ENCODE measurements around the gene KLK3.
"Not testable (repeated sequence)": the region's sequence is repeated elsewhere in the genome, so short reads cannot be mapped to it uniquely, and the experiment has no call there.

Gene KLK3

GRCh38 chr19:50870417-50871089, 15.8 kb downstream of the KLK3 start:
- DNase-seq: peak; percentile 35 to 50

DNA sequence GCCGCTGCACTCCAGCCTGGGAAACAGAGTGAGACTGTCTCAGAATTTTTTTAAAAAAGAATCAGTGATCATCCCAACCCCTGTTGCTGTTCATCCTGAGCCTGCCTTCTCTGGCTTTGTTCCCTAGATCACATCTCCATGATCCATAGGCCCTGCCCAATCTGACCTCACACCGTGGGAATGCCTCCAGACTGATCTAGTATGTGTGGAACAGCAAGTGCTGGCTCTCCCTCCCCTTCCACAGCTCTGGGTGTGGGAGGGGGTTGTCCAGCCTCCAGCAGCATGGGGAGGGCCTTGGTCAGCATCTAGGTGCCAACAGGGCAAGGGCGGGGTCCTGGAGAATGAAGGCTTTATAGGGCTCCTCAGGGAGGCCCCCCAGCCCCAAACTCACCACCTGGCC, 18.3 kb downstream of the KLK3 start, which contains the start of gene KLK2:
Gene KLK2 (plus strand): TSS at position 384 of the 400 bp plus-strand sequence. CDS start 35 bp downstream, outside the sequence.
- DNase-seq: no peak

DNA sequence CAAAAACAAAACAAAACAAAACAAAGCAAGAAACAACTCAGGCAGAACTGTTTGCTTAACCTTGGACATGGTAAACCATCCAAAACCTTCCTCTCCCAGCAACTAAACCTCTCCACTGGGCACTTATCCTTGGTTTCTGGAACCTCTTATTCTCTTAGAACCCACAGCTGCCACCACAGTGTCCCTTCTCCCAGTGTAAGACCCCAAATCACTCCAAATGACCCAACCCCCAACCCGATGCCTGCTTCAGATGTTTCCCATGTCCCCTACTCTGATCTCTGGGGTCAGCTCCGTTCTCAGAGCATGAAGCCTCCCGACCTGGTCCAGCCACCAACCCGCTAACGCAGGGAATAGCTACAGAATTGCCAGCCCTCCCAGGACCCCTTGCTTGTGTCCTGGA, 19.5 kb downstream of the KLK3 start:
- no peak for DNase-seq

DNA sequence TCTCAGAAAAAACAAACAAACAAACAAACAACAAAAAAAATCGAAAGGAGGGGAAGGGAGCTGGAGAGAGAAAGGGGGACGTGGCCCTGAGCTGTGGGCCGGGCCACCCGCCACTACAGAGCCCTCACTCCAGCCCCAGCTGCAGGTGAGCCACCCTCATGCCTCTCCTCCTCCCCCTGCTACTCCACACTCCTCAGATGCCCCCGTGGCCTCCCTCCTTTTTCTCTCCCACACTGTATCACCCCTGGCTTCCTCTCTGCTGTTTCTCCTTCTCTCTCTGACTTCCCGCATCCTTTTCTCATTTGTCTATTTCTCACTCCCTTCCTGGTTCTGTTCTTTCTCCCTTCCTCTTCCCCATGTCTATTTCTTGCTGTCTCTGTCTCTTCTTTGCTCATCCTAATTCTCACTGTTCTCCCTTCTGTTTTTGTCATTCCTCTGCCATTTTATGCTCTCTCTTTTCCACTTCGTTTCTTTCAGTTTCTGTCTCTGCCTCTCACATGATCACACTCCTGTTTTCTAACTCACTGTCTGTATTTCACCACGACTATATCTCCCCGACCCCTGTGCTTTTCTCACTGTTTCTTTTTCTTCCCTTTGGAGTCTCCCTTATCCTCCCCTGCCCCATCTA, 21.2 kb downstream of the KLK3 start:
- no peak for DNase-seq

- DNase-seq: no peak
Observed at GRCh38 chr19:50876456-50876855, 21.7 kb downstream of the KLK3 start.

GRCh38 chr19:50877338-50877737, 22.6 kb downstream of the KLK3 start:
- DNase-seq: no peak

DNA sequence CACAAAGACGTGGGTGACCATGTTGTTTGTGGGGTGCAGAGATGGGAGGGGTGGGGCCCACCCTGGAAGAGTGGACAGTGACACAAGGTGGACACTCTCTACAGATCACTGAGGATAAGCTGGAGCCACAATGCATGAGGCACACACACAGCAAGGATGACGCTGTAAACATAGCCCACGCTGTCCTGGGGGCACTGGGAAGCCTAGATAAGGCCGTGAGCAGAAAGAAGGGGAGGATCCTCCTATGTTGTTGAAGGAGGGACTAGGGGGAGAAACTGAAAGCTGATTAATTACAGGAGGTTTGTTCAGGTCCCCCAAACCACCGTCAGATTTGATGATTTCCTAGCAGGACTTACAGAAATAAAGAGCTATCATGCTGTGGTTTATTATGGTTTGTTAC, 24.1 kb downstream of the KLK3 start:
- DNase-seq: no peak

DNA sequence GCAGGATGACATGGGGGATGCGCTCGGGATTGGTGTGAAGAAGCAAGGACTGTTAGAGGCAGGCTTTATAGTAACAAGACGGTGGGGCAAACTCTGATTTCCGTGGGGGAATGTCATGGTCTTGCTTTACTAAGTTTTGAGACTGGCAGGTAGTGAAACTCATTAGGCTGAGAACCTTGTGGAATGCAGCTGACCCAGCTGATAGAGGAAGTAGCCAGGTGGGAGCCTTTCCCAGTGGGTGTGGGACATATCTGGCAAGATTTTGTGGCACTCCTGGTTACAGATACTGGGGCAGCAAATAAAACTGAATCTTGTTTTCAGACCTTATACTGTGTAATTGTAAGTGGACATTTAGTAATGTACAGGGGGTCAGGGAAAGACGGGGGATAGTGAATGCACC, 25.5 kb downstream of the KLK3 start:
- DNase-seq: no peak

GRCh38 chr19:50882188-50882587, 27.5 kb downstream of the KLK3 start:
- no peak for DNase-seq

DNA sequence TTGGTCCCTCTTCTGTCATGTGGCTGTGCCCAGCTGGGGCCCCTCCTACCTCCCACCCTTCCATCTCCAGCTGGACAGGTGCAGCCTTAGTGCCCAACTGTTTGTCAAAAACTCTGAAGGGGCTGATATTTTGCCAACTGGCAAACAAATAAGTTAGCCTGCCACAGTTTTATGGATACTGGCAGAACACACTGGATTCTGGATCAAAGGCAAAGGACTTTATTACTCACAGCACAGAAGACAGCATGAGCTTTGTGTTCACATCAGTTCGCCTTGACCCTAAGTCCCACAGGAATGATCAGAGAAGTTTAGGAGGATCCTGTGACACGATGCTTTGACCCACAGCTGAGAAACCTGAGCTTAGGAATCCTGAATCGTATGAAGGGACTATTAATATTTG, 34.9 kb downstream of the KLK3 start:
- no peak for DNase-seq

- no peak for DNase-seq
Observed at GRCh38 chr19:50890422-50891252, 35.9 kb downstream of the KLK3 start.

DNA sequence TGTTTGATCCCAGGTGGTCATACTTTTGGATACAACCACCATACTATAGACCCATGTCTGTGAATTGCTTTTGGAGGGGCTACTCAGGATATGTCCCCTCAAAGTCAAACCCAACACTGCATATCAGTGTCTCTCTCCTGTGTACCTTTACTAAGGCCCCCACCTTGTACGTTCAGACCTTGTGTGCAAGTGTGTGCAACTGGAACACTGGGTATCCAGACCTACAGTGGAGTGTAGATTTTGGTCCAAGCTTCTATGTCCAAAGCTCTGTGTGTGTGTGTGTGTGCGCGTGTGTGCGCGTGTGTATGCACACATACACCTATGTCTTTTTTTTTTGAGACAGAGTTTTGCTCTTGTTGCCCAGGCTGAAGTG, 36.5 kb downstream of the KLK3 start:
- DNase-seq: no peak

DNA sequence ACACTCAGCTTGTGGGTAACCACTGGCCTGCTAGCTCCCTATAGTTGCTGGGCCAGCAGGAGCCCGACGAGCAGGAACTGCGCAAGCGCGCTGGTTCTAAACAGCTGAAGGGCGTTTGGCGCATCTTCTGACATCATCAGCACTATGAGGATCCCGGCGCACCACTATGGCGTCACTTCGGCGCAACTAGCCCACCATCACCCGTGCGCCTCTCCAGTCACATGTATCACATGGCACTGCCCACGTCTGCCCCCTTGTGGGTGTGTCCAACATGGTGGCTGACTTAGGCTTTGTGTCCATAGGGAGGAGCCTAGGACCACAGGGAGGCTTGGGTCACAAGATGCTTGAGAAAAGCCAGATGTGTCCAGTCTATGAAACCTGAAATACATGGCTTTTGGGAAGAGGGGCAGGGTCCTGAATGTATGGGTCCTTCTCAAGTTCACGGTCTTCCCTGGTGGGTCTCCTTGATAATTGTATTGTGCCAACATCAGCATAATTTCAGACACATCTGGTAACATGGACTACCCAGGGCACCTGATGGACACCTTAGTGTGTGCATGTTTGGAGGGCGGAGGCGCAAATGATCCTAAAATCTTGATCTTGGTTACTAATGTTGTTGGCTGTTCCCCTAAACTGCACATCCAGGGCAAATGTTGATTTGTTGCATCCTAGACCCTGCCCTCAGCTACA, 38.5 kb downstream of the KLK3 start:
- DNase-seq: no peak

DNA sequence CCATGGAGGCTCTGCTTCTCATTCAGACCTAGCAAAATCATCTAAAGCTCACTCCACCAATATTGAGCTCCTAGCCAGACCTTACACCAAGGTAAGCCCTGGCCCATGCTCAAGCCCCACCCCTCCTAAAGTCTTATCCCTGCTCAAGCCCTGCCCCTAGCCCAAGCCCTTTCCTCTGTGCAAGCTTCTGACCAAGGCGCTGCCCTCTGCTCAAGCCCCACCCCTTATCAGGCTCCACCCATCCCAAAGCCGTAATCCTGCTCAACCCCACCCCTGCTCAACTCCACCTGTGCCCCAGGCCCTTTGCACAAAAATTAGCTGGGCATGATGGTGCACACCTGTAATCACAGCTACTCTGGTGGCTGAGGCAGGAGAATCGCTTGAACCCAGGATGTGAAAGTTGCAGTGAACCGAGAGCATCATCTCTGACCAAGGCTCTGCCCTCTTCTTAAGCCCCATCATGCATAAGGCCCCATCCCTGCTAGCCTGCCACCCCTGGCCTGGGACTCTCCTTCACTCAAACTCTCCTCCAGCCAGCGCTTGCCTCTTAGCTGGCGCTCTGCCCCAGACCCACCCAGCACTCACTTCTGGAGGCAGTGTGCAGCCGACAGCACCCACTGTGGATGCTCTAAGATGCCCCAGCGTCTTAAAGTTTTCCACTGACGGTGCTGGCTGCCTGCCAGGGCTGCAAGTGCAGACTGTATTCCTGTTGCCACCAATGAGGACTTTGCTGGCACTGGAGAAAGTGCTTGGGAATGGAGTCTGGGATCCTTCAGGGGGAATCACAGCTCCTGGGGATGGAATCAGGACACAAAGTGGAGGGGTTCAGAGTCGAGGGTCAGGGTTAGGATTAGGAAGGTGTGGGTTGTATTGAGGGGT, 40.0 kb downstream of the KLK3 start:
- no peak for DNase-seq

DNA sequence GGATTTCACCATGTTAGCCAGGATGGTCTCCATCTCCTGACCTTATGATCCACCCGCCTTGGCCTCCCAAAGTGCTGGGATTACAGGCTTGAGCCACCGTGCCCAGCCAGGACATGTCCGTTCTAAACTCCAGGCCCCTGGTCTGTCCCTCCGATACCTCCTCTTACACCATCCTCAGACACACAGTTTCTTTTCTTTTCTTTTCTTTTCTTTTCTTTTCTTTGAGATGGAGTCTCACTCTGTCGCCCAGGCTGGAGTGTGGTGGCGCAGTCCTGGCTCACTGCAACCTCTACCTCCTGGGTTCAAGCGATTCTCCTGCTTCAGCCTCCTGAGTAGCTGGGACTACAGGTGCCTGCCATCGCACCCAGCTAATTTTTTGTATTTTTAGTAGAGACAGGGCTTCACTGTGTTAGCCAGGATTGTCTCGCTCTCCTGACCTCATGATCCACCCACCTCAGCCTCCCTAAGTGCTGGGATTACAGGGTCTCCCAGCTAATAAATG, 41.4 kb downstream of the KLK3 start:
- DNase-seq: not testable (repeated sequence)

- peak in 1 of 2 experiments; percentile 30 for DNase-seq
Observed at GRCh38 chr19:50896591-50897190, 42.0 kb downstream of the KLK3 start.

- no peak for DNase-seq
Observed at GRCh38 chr19:50897191-50897607, 42.5 kb downstream of the KLK3 start.

DNA sequence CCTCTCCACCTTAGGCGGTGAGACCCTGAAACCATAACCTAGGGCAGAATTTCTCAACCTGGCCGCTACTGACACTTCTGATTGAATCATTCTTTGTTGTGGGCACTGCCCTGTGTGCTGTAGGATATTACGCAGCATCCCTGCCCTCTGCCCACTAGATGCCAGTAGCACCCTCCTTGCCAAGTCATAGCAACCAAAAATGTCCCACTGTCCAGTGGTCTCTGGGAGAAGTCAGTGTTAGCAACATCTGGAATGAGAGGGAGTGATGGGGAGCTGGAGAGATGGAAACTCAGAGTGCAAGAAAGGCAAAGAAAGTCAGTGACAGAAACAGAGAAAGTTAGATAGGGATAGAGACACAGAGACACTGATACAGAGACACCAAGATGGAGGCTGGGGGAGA, 42.9 kb downstream of the KLK3 start:
- DNase-seq: no peak

- DNase-seq: no peak
Observed at GRCh38 chr19:50898018-50898417, 43.3 kb downstream of the KLK3 start.

DNA sequence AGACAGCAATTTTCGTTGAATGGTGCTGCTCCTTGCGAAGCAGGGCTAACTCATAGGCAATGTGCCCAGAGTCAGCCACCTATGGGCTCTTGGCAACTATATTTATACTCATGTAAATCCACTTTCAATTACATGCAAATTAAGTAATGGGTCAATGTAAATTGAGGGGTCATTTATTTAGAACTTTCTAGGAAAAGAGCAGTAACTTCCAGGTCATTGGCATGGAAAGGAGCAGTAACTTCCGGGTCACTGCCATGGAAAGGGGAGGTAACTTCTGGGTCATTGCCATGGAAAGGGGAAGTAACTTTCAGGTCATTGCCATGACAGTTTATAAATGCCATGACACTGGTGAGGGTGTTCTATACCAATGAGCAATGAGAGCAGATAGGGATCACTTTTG, 44.9 kb downstream of the KLK3 start:
- no peak for DNase-seq

GRCh38 chr19:50902640-50903039, 47.9 kb downstream of the KLK3 start:
- DNase-seq: no peak

- DNase-seq: peak; percentile 57 to 60
Observed at GRCh38 chr19:50906217-50906616, 51.5 kb downstream of the KLK3 start.

All from activated CD4-positive, alpha-beta T cell treated with anti-CD3 and anti-CD28 coated beads, Interleukin-2, amount 50 U/mL, for 48 hours (primary cell).